Measurements from ENCODE around the gene RHBG.

GRCh38 chr1:156432669-156433018 lies 63.6 kb downstream of the RHBG start:
- TF ChIP-seq CTCF (IDR thresholded peaks at IDR 0.05) (no peak), POLR2A (IDR thresholded peaks at IDR 0.05) (no peak)
